ENCODE measurements around the gene COL5A2. TPM values are rescaled to one million over a fixed set of nuclear protein-coding genes. Genes with fewer than 3 reads are reported as not detected.
A peak's percentile ranks its signal among the peaks of the same experiment; 100 is the strongest.

Gene COL5A2
- total and polyA plus RNA-seq, 2 experiments from 2014 or later = 252 to 974 TPM

- peaks cover 46% of the 10 kb centered on the region for H3F3A ChIP-seq (ENCODE audit: insufficient read depth)
- H3K9ac ChIP-seq = no peak overlapping the region
- peaks cover 87% of the 10 kb centered on the region for H3K36me3 ChIP-seq (ENCODE audit: low read depth)
- no peak overlapping the region for H2AFZ ChIP-seq
- WGBS, 2 experiments (ENCODE audit: low coverage in 1 of 2, low lambda C conversion rate in 2 of 2, missing lambda C conversion rate in 2 of 2) = 95% methylated on average over 3 of the region's 3 CpGs
- H3K9me2 ChIP-seq (ENCODE audit: insufficient read depth) = no peaks in the 10 kb centered on the region
- H3K27ac ChIP-seq = no peak overlapping the region
- no peak overlapping the region for H3K4me3 ChIP-seq
- DNase-seq = no peak
- peaks cover 26% of the 10 kb centered on the region for H3K4me1 ChIP-seq (ENCODE audit: insufficient read depth)
- H3K27me3 ChIP-seq (replicated peaks; ENCODE audit: insufficient read depth) = no peaks in the 10 kb centered on the region
- TF ChIP-seq EZH2 (IDR thresholded peaks at IDR 0.05; ENCODE audit: insufficient read depth, poor library complexity, severe bottlenecking) = no peak
- TF ChIP-seq EZH2phosphoT487 (IDR thresholded peaks at IDR 0.05; ENCODE audit: insufficient read depth, low read depth) = no peak
- in situ Hi-C loops (cut with MboI) = no loop called here
- H3K4me2 ChIP-seq (ENCODE audit: unreplicated experiment) = no peak overlapping the region
- H3K9me3 ChIP-seq (ENCODE audit: low read depth) = no peaks in the 10 kb centered on the region
- no peaks in the 10 kb centered on the region for H4K20me1 ChIP-seq (ENCODE audit: insufficient read depth)
- peaks cover 46% of the 10 kb centered on the region for H3K79me2 ChIP-seq (ENCODE audit: insufficient read depth)
These were observed 96.0 kb downstream of the COL5A2 start for GRCh38 chr2:189083606-189084005.

- Histone ChIP-seq H3F3A (ENCODE audit: insufficient read depth) (peaks cover 49% of the 10 kb centered on the region), H3K4me2 (ENCODE audit: unreplicated experiment) (no peak overlapping the region), H3K79me2 (ENCODE audit: insufficient read depth) (peaks cover 46% of the 10 kb centered on the region), H2AFZ (no peak overlapping the region), H3K36me3 (ENCODE audit: low read depth) (peaks cover 87% of the 10 kb centered on the region), H3K27me3 (replicated peaks; ENCODE audit: insufficient read depth) (no peaks in the 10 kb centered on the region), H3K27ac (peak overlapping the region; percentile 42), H3K4me1 (ENCODE audit: insufficient read depth) (peaks cover 23% of the 10 kb centered on the region), H3K9me2 (ENCODE audit: insufficient read depth) (no peaks in the 10 kb centered on the region), H3K9me3 (ENCODE audit: low read depth) (no peaks in the 10 kb centered on the region), H4K20me1 (ENCODE audit: insufficient read depth) (no peaks in the 10 kb centered on the region), H3K9ac (no peak overlapping the region), H3K4me3 (no peak overlapping the region)
- TF ChIP-seq EZH2 (IDR thresholded peaks at IDR 0.05; ENCODE audit: insufficient read depth, poor library complexity, severe bottlenecking) (no peak), EZH2phosphoT487 (IDR thresholded peaks at IDR 0.05; ENCODE audit: insufficient read depth, low read depth) (no peak)
- no peak for DNase-seq
- 74 to 79% methylated on average over 2 of the region's 2 CpGs for WGBS, 2 experiments (ENCODE audit: low coverage in 1 of 2, low lambda C conversion rate in 2 of 2, missing lambda C conversion rate in 2 of 2)
- in situ Hi-C loops (cut with MboI) = no loop called here
These were observed 96.5 kb downstream of the COL5A2 start for GRCh38 chr2:189083106-189083505.

- Histone ChIP-seq H3K79me2 (ENCODE audit: insufficient read depth) (peaks cover 43% of the 10 kb centered on the region), H3K27me3 (replicated peaks; ENCODE audit: insufficient read depth) (no peaks in the 10 kb centered on the region), H3K4me2 (ENCODE audit: unreplicated experiment) (no peak overlapping the region), H3K27ac (peak overlapping the region; percentile 42), H3K4me3 (no peak overlapping the region), H3K9ac (no peak overlapping the region), H4K20me1 (ENCODE audit: insufficient read depth) (no peaks in the 10 kb centered on the region), H3K36me3 (ENCODE audit: low read depth) (peaks cover 87% of the 10 kb centered on the region), H3K9me3 (ENCODE audit: low read depth) (no peaks in the 10 kb centered on the region), H2AFZ (no peak overlapping the region), H3K4me1 (ENCODE audit: insufficient read depth) (peaks cover 17% of the 10 kb centered on the region), H3K9me2 (ENCODE audit: insufficient read depth) (no peaks in the 10 kb centered on the region), H3F3A (ENCODE audit: insufficient read depth) (peaks cover 43% of the 10 kb centered on the region)
- in situ Hi-C loops (cut with MboI) = no loop called here
- peak; percentile 53 for DNase-seq
- 80 to 86% methylated on average over 3 of the region's 3 CpGs for WGBS, 2 experiments (ENCODE audit: low coverage in 1 of 2, low lambda C conversion rate in 2 of 2, missing lambda C conversion rate in 2 of 2)
- no peak for TF ChIP-seq EZH2 (IDR thresholded peaks at IDR 0.05; ENCODE audit: insufficient read depth, poor library complexity, severe bottlenecking)
- TF ChIP-seq EZH2phosphoT487 (IDR thresholded peaks at IDR 0.05; ENCODE audit: insufficient read depth, low read depth) = no peak
These were observed 97.1 kb downstream of the COL5A2 start for GRCh38 chr2:189082376-189082975.

GRCh38 chr2:189076572-189076971 lies 103.0 kb downstream of the COL5A2 start:
- Histone ChIP-seq H3K9ac (no peak overlapping the region), H3K9me2 (ENCODE audit: insufficient read depth) (no peaks in the 10 kb centered on the region), H3K36me3 (ENCODE audit: low read depth) (peaks cover 97% of the 10 kb centered on the region), H3K4me3 (no peak overlapping the region), H3F3A (ENCODE audit: insufficient read depth) (peaks cover 47% of the 10 kb centered on the region), H2AFZ (no peak overlapping the region), H3K79me2 (ENCODE audit: insufficient read depth) (peaks cover 23% of the 10 kb centered on the region), H3K4me2 (ENCODE audit: unreplicated experiment) (no peak overlapping the region), H3K27me3 (replicated peaks; ENCODE audit: insufficient read depth) (no peaks in the 10 kb centered on the region), H4K20me1 (ENCODE audit: insufficient read depth) (no peaks in the 10 kb centered on the region), H3K27ac (no peak overlapping the region), H3K9me3 (ENCODE audit: low read depth) (no peaks in the 10 kb centered on the region), H3K4me1 (ENCODE audit: insufficient read depth) (peaks cover 5% of the 10 kb centered on the region; the same call in 1 of the 2 replicates)
- DNase-seq = peak; percentile 44
- no peak for TF ChIP-seq EZH2phosphoT487 (IDR thresholded peaks at IDR 0.05; ENCODE audit: insufficient read depth, low read depth)
- no peak for TF ChIP-seq EZH2 (IDR thresholded peaks at IDR 0.05; ENCODE audit: insufficient read depth, poor library complexity, severe bottlenecking)
- 48 to 52% methylated on average over 3 of the region's 3 CpGs for WGBS, 2 experiments (ENCODE audit: low coverage in 1 of 2, low lambda C conversion rate in 2 of 2, missing lambda C conversion rate in 2 of 2)
- in situ Hi-C loops (cut with MboI) = no loop called here
